Measurements from ENCODE around the gene PLK5.
"Not testable (repeated sequence)": the region's sequence is repeated elsewhere in the genome, so short reads cannot be mapped to it uniquely, and the experiment has no call there.

Gene PLK5

DNA sequence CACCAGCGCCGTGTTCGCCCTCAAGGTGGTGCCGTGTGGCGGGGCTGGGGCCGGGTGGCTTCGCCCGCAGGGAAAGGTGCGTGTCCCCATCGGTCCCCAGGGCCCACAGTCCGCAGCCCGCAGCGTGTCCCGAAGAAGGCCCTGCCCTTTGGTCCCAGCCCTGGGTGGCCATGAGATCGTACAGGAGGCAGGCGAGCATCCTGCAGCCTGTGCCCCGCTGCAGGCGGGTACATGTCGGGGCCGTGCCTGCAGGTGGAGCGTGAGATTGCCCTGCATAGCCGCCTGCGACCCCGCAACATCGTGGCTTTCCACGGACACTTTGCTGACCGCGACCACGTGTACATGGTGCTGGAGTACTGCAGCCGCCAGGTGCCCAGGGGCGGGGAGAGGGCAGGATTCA is 1.5 kb downstream of the PLK5 start:
- DNase-seq (ENCODE audit: low read depth): no peak

DNA sequence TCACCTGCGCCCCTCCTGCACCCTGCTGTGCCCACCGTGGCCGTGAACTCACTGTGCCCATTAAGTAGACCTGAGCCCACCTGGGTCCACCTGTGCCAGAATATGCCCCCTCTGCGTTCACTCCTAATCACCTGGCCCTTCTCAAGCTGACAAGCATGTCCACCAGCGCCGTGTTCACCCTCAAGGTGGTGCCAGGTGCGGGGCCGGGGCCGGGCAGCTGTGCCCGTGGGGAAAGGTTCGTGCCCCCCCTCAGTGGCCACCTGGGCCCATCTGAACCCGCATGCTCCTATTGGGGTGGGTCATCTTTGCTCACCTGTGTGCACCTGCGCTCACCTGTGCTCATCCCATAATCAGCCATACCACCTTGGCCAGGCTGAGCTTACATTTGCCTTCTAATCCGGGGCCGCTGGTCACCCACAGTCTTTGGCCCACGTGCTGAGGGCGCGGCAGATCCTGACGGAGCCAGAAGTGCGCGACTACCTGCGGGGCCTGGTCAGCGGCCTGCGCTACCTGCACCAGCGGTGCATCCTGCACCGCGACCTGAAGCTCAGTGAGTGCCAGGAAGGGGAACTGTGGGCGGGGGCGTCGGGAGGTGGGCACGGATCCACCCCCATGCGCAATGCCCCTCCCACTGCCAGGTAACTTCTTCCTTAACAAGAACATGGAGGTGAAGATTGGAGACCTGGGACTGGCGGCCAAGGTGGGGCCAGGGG is 2.3 kb downstream of the PLK5 start:
- no peak for DNase-seq (ENCODE audit: low read depth)

DNA sequence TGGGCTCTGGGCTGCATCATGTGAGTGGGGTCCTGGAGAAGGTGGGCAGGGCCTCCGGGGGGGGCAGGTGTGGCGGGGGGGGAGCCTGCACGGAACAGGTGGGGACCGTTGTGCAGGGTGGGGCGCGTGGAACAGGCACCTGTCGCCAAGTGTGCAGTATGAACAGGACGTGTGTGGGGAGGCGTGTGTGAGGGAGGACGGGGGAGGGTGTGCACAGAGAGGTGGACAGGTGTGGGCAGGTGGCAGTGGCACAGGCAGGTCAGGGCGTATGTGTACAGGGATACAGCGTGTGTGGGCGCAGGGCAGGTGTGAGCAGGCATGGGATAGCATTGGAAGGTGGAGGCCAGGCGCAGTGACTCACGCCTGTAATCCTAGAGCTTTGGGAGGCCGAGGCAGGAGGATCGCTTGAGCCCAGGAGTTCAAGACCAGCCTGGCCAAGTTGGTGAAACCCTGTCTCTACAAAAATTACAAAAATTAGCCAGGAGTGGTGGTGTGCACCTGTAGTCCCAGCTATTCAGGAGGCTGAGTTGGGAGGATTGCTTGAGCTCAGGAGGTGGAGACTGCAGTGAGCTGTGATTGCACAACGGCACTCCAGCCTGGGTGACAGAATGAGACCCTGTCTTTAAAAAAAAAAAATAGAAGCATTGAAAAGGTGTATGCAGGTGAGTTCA is 3.2 kb downstream of the PLK5 start:
- DNase-seq (ENCODE audit: low read depth): no peak

DNA sequence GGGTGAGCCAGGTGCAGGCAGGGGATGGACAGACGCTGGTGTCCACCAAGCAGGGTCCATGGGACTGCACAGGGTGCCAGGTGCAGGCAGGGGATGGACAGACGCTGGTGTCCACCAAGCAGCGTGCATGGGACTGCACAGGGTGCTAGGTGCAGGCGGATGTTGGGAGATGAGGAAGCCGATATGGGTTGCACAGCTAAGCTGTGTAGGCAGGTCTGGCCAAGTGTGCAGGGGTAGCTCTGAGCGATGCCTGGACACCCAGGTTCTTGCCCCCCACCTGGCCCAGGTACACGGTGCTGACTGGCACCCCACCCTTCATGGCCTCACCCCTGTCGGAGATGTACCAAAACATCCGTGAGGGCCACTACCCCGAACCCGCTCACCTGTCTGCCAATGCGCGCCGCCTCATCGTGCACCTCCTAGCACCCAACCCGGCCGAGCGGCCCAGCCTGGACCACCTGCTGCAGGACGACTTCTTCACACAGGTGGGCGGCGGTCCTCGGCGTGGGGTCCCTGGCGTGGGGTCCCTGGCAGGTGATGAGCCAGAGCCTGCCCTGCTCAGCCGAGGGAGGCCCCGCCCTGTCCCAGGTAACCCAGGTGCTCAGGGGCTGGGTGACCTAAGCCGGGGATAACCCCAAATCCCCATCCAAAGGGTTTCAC is 3.9 kb downstream of the PLK5 start:
- DNase-seq (ENCODE audit: low read depth): no peak

DNA sequence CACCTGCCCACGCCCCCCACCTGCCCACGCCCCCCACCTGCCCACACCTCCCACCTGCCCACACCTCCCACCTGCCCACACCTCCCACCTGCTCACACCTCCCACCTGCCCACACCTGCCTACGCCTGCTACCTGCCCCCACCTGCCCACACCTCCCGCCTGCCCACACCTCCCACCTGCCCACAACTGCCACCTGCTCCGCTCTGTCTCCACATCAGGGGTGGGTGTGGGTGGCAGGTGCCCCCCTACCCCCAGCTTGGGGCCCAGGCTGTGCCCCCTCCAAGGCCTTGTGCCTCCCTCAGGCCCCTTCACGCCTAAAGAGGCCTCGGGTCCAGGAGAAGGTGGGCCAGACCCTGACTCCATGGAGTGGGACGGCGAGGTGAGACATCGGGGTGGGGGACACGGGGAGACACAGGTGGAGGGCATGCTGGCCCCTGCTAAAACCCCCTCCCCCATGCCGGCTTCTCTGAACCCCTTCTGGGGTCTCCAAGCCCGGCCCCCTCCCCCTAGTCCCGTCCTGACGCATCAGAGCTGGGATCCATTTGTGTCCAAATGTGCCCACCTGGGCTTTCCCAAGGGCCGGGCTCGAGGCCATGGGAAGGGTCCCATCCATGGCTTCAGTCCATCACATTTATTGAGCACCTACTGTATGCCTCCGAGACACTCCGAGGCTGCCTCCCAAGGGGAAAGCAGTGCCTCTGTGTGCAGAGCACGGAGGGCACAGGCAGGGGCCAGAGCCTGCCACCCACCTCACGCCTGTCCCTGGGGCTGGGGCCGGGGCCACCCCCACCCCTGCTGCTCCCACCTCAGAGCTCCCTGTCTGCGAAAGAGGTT is 4.9 kb downstream of the PLK5 start:
- no peak for DNase-seq (ENCODE audit: low read depth)

DNA sequence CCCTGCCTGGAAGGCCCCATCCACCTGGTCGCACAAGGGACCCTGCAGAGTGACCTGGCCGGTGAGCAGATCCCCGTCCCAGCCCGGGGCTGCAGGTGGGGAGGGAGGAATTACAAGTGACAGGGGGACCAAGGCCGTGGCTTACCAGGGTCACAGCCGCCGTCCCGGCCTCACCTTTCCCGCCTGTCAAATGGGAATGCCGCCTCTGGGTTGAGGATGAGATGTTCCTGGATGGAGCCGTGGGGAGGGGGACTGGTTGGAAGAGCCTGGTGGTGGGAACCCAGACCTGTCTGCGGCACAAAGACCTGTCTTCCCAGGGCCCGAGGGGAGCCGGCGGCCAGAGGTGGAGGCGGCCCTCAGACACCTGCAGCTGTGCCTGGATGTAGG is 5.5 kb downstream of the PLK5 start:
- DNase-seq (ENCODE audit: low read depth): no peak

DNA sequence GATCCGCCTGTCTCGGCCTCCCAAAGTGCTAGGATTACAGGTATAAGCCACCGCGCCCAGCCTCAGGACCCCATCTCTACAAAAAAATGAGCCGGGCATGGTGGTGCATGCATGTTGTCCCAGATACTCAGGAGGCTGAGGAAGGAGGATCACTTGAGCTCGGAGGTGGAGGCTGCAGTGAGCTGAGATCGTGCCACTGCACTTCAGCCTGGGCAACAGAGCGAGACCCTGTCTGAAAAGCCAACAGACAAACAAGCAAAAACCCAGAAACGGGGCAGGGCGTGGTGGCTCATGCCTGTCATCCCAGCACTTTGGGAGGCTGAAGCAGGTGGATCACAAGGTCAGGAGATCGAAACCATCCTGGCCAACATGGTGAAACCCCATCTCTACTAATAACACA is 7.0 kb downstream of the PLK5 start:
- not testable (repeated sequence) for DNase-seq (ENCODE audit: low read depth)

DNA sequence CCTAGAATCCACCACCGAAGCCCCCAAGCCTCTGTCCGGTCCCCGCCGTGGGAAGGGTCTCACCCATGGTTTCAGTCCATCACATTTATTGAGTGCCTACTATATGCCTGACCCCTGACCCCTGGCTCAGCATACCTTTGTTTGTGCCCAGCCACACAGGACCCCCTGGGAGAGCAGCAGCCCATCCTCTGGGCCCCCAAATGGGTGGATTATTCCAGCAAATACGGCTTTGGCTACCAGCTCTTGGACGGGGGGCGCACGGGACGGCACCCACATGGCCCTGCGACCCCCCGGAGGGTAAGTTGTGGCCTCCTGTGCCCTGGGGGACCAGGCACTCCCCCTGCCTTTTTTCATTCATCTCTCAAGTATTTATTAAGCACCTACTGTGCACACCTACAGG is 7.7 kb downstream of the PLK5 start:
- DNase-seq (ENCODE audit: low read depth): no peak

DNA sequence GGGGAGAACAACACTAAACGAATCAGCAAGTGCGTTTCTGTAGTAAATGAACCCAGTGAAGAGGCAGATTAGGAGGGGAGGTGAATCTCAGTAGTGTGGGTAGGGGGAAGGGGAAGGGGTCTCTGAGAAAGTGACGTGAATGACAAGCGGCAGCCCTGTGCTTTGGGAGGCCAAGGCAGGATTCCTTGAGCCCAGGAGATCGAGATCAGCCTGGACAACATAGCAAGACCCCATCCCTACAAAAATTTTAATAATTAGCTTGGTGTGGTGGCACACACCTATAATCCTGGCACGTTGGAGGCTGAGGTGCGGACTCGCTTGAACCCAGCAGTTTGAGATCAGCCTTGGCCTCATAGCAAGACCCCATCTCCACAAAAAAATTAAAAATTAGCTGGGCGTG is 8.1 kb downstream of the PLK5 start:
- no peak for DNase-seq (ENCODE audit: low read depth)

DNA sequence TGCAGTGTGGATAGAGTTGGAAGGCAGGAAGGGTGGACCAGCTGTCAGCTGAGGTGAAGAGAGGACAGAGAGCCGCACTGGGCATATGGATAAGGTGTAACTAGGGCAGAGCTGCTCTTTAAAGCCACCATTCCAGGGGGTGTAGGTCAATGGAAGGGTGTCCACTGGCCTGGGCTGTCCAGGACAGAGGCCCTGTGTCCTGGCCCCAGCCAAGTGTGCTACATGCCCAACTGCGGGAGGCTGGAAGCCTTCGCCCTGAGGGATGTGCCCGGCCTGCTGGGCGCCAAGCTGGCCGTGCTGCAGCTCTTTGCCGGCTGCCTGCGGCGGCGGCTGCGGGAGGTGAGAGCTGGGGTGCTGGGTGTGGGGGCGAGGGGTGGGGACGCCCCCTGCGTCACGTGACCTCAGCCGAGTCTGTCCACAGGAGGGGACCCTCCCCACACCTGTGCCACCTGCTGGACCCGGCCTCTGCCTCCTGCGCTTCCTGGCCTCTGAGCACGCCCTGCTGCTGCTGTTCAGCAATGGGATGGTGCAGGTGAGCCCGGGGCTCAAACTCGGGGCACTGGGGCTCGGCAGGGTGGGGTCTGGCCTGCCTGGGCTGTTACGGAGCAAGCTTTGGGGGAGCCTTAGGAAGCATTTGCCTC is 9.8 kb downstream of the PLK5 start:
- no peak for DNase-seq (ENCODE audit: low read depth)

DNA sequence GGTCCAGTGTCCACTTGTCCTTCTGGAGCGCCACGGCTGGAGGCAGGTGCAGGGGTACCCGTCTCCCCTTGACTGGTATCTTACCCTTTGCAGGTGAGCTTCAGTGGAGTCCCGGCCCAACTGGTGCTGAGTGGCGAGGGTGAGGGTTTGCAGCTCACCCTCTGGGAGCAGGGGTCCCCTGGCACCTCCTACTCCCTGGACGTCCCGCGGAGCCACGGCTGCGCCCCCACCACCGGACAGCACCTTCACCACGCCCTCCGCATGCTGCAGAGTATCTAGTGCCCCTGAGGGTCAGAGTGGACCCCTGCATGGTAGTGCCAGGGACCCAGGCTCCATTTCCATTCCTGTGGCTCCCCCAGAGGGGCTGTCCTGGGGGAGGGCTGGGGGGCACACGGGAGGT is 11.1 kb downstream of the PLK5 start:
- no peak for DNase-seq (ENCODE audit: low read depth)

DNA sequence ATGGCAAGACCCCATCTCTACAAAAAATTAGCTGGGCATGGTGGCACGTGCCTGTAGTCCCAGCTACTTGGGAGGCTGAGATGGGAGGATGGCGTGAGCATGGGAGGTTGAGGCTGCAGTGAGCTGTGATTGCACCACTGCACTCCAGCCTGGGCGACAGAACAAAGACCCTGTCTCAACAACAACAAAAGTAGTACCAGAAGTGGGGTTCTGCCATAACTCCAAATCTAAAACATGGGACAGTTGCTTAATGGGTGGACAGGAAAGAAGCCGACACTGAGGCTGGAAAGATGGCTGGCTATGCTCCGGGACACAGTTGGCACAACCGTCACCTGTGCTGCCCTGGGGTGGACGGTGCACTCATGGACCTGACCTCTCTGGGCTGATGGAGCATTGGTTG is 11.8 kb downstream of the PLK5 start:
- not testable (repeated sequence) for DNase-seq (ENCODE audit: low read depth)

DNA sequence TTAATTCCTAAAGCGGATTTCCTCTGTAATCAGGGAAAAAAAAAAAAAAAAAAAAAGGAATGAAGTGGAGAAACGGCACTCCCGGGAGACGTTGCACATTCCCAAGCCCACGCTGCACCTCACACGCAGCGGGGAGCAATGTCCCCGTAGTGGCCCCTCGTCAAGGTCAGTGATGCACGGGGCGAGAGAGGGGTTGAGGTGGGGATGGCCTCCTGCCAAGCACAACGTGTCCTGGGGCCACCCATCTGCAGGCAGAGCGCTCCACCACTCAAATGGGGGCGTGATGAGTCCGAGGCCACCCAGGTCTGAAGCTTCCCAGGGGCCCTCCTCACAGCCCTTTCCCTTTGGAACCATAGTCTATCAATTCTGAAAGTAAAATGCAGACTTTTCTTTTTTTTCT is 15.1 kb downstream of the PLK5 start:
- DNase-seq (ENCODE audit: low read depth): no peak

DNA sequence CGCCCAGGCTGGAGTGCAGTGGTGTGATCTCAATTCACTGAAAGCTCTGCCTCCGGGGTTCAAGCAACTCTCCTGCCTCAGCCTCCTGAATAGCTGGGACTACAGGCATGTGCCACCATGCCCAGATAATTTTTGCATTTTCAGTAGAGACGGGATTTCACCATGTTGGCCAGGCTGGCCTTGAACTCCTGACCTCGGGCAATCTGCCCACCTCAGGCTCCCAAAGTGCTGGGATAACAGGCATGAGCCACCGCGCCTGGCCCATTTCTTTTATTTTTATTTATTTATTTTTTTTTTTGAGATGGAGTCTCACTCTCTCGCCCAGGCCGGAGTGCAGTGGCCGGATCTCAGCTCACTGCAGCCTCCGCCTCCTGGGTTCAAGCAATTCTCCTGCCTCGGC is 15.9 kb downstream of the PLK5 start:
- DNase-seq (ENCODE audit: low read depth): not testable (repeated sequence)

DNA sequence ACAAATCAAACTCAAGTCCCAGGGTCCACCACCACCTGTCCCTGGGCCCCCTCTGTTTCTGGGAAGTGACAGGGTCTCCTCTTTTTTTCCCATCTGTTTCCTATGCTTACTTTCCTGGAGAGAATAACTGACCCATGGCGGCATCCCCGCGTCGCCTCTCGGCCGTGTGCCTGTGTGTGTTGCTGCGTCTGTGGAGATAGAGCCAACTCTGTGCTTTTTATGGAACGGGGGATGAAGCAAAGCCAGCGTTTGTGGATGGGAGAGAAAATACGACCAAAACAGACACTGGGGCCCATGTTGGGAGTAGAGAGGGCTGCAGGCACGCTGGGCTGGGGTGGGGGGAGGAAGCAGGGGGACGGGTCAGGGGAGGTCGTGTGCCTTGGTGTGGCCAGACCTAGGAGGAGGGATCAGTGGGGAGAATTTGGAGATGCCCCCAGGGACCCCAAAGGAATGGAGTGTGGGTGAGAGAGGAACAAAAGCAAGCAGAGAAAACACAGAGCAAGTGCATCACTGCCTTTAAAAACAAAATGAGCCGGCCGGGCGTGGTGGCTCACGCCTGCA is 16.6 kb downstream of the PLK5 start:
- DNase-seq (ENCODE audit: low read depth): no peak

DNA sequence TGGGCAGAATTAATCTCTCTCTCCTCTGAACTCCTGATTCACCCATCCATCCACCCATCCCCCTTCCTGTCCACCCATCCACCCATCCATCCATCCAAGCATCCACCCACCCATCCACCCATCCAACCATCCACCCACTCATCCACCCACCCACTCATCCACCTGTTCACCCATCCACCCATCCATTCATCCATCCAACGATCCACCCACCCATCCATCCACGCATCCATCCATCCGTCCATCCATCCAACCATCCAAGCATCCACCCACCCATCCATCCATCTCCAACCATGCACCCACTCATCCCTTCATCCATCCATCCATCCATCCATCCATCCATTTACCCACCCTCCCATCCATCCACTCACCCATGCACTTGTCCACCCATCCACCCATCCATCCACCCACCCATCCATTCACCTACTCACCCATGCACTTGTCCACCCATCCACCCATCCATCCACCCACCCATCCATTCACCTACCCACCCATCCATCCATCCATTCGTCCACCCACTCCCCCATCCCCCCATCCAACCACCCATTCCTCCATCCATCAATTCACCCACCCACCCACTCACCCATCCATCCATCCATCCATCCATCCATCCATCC is 25.6 kb downstream of the PLK5 start:
- no peak for DNase-seq (ENCODE audit: low read depth)

DNA sequence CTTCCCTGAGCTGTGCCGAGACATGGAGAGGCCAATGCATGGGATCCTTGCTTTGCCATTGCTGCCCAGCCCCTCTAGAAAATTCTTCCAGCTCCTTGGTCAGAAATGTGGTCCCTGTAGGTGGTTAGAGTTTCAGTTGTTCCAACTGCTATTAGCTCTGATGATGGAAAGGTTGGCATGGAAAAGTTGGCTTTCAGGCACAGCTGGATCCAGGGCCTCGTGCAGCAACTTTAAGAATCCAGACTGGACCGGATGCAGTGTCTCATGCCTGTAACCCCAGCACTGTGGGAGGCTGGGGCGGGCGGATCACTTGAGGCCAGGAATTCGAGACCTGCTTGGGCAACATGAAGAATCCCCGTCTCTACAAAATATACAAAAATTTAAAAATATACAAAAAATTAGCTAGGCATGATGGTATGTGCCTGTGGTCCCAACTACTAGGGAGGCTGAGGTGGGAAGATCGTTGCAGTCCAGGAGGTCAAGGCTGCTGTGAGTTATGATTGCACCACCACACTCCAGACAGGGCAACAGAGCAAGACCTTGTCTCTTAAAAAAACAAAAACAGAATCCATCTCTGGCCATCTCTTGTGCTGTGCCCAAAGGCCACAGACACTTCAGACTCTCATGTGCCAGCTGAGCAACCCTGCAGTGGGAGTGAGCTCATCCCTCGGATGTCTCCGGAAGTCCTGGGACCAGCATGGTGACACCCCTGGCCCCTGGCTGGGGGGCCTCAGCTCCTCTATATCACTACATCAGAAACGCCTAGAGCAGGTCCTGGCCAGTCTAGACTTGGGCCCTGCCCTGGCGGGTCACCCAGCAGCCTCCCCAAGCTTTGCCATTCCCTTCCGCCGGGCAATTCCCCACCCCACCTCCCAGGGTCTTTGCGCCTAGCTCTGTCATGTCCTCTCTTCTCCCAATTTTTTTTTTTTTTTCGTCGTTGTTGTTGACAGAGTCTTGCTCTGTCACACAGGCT is 27.5 kb downstream of the PLK5 start:
- no peak for DNase-seq (ENCODE audit: low read depth)

DNA sequence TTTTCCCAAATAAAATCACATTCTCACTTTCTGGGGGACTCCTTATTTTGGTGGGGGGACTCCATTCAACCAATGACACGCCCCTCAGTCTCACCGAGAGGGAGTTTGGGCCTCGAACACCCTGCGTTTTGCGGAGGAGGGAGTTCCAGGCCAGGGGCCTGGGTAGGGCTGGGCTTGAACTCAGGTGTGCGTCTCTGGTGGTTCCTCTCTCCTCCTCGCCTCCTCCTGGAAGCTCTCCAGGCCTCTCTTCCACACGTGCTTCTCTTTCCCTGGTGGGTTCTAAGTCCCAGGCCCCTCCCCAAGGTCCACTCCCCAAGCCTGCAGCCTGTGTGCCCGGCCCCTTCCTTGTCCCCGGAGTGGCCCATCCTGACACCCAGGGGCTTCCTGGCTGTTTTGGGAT is 29.5 kb downstream of the PLK5 start:
- no peak for DNase-seq (ENCODE audit: low read depth)

DNA sequence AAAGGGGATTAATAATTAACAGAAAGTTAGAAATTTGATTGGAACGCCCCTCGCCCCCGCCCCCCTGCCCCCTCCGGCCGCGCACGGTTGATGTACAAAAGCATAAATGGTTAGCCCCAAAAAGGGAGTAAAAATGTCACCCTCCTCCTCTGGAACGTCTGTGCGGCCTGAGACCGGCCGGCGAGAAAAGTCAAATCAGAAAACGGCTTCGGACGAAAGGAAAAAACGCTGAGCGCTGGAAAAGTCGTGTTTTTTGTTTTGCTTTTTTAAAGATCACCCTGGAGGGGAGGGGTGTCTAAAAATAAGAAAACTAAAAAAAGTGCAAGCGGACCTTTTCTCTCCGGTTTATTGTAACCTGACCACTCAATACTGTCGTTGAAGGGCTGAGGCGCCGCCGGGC is 31.1 kb downstream of the PLK5 start:
- DNase-seq (ENCODE audit: low read depth): no peak

All from stimulated activated CD8-positive, alpha-beta memory T cell treated with anti-CD3 and anti-CD28 coated beads, Interleukin-15, amount 100 ng/mL, for 24 hours (primary cell).